ENCODE results near the gene ERCC6. TPM values are rescaled to one million over a fixed set of nuclear protein-coding genes. Genes with fewer than 3 reads are reported as not detected.

The ERCC6 gene
- total RNA-seq, 1 donor from 2014 or later: 46.2 TPM

GRCh38 chr10:49474901-49475300 is 64.0 kb downstream of the ERCC6 start:
- no peak for ATAC-seq (ENCODE audit: low read depth)
- intact Hi-C loops (cut with micrococcal nuclease): no loop called here
- TF ChIP-seq, protein P1, sequence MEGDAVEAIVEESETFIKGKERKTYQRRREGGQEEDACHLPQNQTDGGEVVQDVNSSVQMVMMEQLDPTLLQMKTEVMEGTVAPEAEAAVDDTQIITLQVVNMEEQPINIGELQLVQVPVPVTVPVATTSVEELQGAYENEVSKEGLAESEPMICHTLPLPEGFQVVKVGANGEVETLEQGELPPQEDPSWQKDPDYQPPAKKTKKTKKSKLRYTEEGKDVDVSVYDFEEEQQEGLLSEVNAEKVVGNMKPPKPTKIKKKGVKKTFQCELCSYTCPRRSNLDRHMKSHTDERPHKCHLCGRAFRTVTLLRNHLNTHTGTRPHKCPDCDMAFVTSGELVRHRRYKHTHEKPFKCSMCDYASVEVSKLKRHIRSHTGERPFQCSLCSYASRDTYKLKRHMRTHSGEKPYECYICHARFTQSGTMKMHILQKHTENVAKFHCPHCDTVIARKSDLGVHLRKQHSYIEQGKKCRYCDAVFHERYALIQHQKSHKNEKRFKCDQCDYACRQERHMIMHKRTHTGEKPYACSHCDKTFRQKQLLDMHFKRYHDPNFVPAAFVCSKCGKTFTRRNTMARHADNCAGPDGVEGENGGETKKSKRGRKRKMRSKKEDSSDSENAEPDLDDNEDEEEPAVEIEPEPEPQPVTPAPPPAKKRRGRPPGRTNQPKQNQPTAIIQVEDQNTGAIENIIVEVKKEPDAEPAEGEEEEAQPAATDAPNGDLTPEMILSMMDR (IDR thresholded peaks at IDR 0.05): no peak
- H3K36me3 Mint-ChIP-seq (ENCODE audit: low read depth): peaks cover 91% of the 10 kb centered on the region
- no peaks in the 10 kb centered on the region for H3K27me3 Mint-ChIP-seq
- no peaks in the 10 kb centered on the region for H3K4me1 Mint-ChIP-seq
- no peak for DNase-seq
- no peak overlapping the region for H3K4me3 Mint-ChIP-seq
- H3K27ac Mint-ChIP-seq: no peak overlapping the region
- POLR2A ChIA-PET: no interaction called here
- no peaks in the 10 kb centered on the region for H3K9me3 Mint-ChIP-seq
- CTCF ChIA-PET: no interaction called here

- Mint-ChIP-seq H3K27me3 (no peaks in the 10 kb centered on the region), H3K4me3 (no peak overlapping the region), H3K27ac (no peak overlapping the region), H3K4me1 (no peaks in the 10 kb centered on the region), H3K36me3 (ENCODE audit: low read depth) (peaks cover 88% of the 10 kb centered on the region), H3K9me3 (no peaks in the 10 kb centered on the region)
- ChIA-PET POLR2A (no interaction called here), CTCF (no interaction called here)
- DNase-seq (no peak), ATAC-seq (ENCODE audit: low read depth) (no peak)
- TF ChIP-seq, protein P1 (IDR thresholded peaks at IDR 0.05): no peak
- intact Hi-C loops (cut with micrococcal nuclease): no loop called here
These were observed 67.4 kb downstream of the ERCC6 start for GRCh38 chr10:49471532-49471931.

DNA sequence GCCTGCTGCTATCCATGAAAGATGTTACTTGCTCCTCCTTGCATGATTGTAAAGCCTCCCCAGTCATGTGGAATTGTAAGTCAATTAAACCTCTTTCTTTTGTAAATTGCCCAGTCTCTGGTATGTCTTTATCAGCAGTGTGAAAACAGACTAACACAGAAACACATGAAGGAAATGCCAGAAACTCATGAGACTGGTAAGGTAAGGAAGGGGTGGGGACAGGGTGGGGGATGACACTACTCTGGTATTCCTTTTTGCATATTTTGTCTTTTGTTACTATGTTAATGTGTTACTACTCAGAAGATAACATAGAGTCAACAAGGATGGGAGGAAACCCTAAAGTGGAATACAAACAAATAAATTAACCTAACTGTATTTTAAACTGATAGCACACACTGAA is 73.2 kb downstream of the ERCC6 start:
- no peak overlapping the region for H3K4me3 Mint-ChIP-seq

More for the DNA sequence above, 73.2 kb downstream of the ERCC6 start:
- Mint-ChIP-seq H3K27me3 (no peaks in the 10 kb centered on the region), H3K9me3 (peaks cover 15% of the 10 kb centered on the region), H3K4me1 (no peaks in the 10 kb centered on the region), H3K36me3 (ENCODE audit: low read depth) (peaks cover 83% of the 10 kb centered on the region), H3K27ac (no peak overlapping the region)
- TF ChIP-seq, protein P1 (IDR thresholded peaks at IDR 0.05): no peak
- ChIA-PET CTCF (no interaction called here), POLR2A (no interaction called here)
- intact Hi-C loops (cut with micrococcal nuclease): no loop called here
- ATAC-seq (ENCODE audit: low read depth) (no peak), DNase-seq (no peak)

Other genes starting within 250 kb of the ERCC6 start
- gene C10orf71, start 240.0 kb downstream of the ERCC6 start, total RNA-seq: not detected in 2 replicates
- gene DRGX, start 143.0 kb downstream of the ERCC6 start, total RNA-seq: not detected in 2 replicates
- not detected in 2 replicates for gene SLC18A3, start 71.2 kb upstream of the ERCC6 start, total RNA-seq
- not detected in 2 replicates for gene CHAT, start 74.9 kb upstream of the ERCC6 start, total RNA-seq
- gene C10orf53, start 140.5 kb upstream of the ERCC6 start, total RNA-seq: not detected in 2 replicates
- gene OGDHL, start 223.2 kb upstream of the ERCC6 start, total RNA-seq: not detected in 2 replicates